ENCODE data around the gene DPH6.
"Not testable (repeated sequence)": the region's sequence is repeated elsewhere in the genome, so short reads cannot be mapped to it uniquely, and the experiment has no call there.

The DPH6 gene

GRCh38 chr15:35484231-35484945 lies 61.6 kb downstream of the DPH6 start:
- no peak for DNase-seq

GRCh38 chr15:35481992-35482391 lies 64.0 kb downstream of the DPH6 start:
- peak; percentile 61 for DNase-seq

- DNase-seq, result no peak
These were observed 64.9 kb downstream of the DPH6 start for GRCh38 chr15:35481064-35481463.

GRCh38 chr15:35479423-35479822 lies 66.5 kb downstream of the DPH6 start:
- DNase-seq, result no peak

GRCh38 chr15:35477312-35478262 lies 68.4 kb downstream of the DPH6 start:
- no peak for DNase-seq

DNA sequence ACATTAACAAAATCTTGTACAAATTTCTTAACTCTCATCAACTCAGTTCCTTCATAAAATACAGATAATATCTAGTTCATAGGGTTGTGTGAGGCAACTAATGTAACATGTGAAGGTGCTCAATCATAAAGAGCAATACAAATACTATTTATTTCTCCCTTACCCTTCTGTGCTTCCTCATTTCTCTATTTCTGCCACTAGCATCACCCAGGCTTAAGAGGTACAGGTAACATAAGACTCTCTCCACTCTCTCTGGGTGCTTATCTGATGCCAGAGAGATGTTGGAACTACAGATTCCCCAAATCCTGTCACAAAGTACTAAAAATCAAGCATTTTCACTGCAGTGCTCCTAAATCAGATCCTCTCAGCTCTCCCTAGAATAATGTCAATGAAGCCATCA lies 74.9 kb downstream of the DPH6 start:
- DNase-seq, result no peak

DNA sequence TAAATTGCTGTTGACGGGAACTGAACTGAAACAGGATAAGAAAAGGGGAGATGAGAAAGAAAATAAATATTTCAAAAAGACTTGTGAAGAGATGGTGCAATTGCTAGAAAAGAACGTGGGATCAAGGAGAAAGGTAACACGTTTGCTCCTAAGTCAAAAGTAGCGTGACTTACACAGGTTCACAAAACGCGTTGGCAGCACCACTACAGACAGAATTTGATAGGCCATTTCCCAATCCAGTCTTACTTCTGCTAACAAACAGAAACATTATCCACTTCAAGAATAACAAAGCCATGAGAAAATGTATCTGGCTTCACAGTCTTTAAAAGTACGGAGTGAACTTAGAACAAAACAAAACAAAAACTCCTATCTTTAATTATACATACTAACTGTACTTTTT lies 75.5 kb downstream of the DPH6 start:
- no peak for DNase-seq

- DNase-seq, result no peak
These were observed 79.5 kb downstream of the DPH6 start for GRCh38 chr15:35466476-35466875.

GRCh38 chr15:35465783-35466182 lies 80.2 kb downstream of the DPH6 start:
- DNase-seq, result no peak

DNA sequence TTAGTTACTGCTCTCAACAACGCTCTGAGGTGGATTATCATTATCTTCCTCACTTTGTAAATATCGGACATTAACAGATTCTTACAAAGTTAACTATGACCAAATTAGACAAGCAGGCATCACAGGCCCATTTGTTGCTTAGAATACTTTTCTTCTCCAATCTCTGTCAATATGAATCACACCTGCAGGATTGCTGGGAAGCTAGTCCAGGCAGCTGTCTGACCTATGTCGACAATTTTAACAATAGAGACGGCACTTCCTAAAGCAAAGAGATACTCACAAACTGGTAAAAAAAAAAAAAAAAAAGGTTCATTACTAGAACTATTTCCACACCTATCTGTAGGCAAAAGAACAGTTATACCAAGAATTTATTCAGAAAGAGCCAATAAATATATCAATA lies 85.3 kb downstream of the DPH6 start:
- no peak for DNase-seq

DNA sequence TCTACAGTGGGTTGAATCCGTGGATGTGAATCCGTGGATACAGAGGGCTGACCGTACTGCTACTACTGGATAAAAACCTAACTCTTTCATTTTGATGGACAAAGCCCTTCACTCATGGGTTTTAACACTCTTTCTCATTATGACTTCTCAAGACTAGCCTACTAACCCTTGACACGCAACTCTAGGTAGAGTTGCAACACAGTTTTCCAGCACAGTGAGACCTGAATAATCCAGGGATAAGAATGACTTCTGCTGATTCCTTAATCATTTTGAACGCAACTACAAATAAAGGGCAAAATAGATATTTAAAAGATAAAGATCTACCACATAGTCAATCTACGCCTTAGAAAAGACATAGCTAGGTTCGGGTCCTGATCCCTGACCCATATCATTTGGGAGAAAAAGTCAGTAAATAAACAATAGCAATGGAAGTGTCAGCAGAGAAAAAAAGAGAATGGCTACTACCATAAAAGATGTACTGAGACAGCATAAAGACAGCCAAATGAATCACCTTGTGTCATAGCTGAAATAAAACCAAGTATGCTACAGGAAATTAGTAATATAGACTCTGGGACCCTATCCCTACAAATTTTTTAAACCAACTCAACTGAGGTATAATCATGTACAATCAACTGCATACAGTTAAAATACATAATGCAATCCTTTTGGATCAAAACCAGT lies 87.6 kb downstream of the DPH6 start:
- peak; percentile 40 for DNase-seq

DNA sequence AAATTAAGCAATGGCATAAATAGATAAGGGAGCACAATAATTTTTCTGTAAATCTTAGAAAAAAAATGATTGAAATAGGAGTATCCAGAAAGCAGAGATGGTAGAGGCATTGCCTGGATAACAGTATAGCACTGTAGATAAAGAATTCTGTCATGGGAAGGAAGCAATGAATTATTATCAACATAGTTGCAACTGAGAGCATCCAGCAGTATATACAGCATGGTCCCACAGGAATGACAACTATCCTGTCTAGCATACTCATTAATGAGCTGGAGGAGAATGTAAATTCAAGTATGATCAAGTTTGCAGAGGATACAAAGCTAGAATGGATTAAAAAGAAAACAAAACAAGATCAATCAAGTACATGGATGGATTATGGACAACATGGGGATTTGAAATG lies 90.8 kb downstream of the DPH6 start:
- peak; percentile 71 for DNase-seq

GRCh38 chr15:35450492-35450891 lies 95.5 kb downstream of the DPH6 start:
- peak; percentile 85 for DNase-seq

DNA sequence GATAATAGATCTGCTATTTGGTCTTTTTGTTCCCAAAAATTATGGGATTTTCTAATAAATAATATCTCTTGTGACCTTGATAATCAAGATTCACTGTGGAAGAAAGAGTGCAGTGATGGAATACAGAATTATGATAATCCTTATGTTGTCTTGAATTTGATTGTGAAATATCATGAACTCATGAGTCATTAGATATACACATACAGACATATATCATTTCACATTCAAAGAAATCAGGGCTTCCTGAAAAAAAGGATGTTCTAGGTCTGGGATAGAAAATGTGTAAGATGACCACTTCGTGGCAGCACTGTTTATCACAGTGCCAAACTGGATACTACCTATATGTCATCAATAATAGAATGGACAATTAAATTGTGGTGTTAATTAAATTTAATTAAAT lies 97.7 kb downstream of the DPH6 start:
- no peak for DNase-seq

- DNase-seq, result no peak
These were observed 100.1 kb downstream of the DPH6 start for GRCh38 chr15:35445891-35446290.

DNA sequence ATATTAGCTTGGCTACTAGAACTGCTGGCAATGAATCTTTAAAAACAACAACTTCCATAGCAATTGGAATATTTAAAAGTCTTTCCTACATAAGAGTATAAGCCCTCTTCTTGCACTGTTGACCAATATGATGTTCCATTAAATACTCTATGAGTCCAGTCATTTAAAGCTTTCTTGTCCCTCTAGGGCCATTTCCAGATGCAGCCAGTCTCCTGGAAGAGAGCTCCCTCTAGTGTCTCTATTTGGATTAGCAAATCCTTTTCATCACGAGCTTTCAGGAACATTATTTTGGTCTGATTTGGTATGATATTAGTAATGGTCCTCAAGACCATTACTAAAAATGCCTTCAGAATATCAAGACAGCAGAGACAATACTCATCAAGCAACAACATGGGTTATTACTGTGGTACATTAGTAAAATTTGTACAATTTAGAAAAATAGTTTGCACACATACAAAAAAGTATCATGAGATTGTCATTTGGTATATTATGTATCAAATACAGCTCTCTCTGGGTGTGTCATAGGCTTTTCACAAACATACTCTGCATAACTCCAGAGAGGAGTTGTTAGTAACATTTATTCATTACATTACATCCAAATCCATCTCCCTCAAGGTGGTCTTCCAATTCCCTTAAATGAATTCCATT lies 101.3 kb downstream of the DPH6 start:
- peak; percentile 56 for DNase-seq

GRCh38 chr15:35443376-35443775 lies 102.6 kb downstream of the DPH6 start:
- no peak for DNase-seq

DNA sequence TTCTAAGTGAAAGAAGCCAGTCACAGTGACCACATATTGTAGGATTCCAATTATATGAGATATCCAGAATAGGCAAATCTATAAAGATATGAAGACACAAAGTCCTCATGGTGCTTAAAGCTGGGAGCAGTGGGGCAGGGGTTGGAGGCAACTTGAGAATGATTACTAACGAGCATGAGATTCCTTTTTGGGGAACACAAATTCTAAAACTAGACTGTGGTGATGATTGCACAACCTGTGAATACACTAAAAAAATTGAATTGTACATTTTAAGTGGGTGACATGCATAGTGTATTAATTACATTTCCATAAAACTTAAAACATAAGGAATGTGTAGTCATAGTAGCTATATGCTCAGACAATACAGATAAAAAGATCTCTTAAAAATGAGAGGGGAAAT lies 103.2 kb downstream of the DPH6 start:
- peak; percentile 66 for DNase-seq

GRCh38 chr15:35441279-35441678 lies 104.7 kb downstream of the DPH6 start:
- DNase-seq, result not testable (repeated sequence)

DNA sequence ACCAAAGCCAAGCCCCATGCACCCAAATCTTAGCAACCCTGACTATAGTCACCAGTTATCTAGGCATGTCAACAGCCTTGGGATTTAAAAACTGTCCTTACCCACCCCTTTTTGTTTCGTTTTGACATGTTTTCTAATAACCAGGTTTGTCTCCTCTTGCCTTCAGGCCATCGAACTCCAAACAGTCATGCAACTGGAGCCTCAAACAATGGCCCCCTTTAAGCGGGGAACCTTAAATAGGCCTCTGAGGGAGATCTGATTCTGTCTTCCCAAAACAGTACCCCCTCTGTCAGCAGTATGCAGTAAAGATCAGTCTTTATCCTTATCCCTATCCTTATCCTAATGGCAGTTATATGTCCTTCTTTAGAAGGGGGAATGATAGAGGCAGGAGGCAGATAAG lies 105.7 kb downstream of the DPH6 start:
- no peak for DNase-seq

DNA sequence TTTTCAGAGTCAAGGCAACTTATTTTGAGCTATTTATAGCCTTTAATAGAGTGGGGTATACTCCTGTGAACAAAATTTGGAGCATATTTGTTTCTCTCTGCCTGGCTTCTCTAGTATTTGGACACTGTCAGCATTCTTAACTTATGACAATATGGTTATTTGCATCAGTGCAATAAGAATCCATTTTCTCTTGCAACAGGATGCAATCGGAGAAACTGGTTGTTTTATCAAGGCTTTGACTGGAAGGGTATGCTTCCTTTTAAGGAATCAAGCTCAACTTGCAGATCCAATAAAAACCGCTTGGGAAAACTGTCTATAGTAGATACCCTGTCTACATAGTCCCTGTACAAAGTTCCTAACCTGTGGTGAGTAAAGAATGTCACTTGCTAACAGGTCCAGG lies 106.7 kb downstream of the DPH6 start:
- DNase-seq, result peak; percentile 95

DNA sequence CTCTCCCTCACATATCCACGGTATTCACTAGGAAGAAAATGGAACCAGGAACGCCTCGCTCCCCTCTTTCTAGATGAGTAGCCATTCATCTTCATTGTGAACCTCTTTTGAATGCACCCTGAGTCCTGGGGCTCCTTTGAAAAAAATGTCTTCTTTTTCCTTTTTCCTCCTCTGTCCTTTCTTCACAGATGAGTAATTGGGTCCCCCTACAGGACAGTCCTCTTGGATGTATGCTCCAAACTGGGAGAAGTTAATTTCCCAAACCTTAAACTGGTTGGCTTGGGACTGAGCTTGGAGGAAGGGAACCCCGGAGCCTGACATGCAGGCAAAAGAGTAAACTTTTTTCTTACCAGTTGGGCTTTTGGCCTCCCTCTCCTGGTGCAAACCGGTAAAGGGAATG lies 108.8 kb downstream of the DPH6 start:
- DNase-seq, result no peak

GRCh38 chr15:35436422-35436821 lies 109.5 kb downstream of the DPH6 start:
- no peak for DNase-seq
